ENCODE measurements around the gene KMT2E. TPM values are rescaled to one million over a fixed set of nuclear protein-coding genes. Genes with fewer than 3 reads are reported as not detected.

Gene KMT2E
- total RNA-seq, 1 donor from 2014 or later, result 62.5 TPM

GRCh38 chr7:105024734-105025133 is 10.7 kb downstream of the KMT2E start:
- Mint-ChIP-seq H3K36me3 (ENCODE audit: low read depth, unreplicated experiment) (no peaks in the 10 kb centered on the region), H3K4me1 (ENCODE audit: low read depth, unreplicated experiment) (peaks cover 45% of the 10 kb centered on the region), H3K27ac (ENCODE audit: unreplicated experiment) (peak overlapping the region; percentile 30), H3K27me3 (ENCODE audit: low read depth, unreplicated experiment) (no peaks in the 10 kb centered on the region), H3K4me3 (ENCODE audit: unreplicated experiment) (no peak overlapping the region), H3K9me3 (ENCODE audit: unreplicated experiment) (no peaks in the 10 kb centered on the region)
- Histone ChIP-seq H3K9me3 (ENCODE audit: insufficient read depth, low read depth, low read length) (no peaks in the 10 kb centered on the region), H3K4me2 (ENCODE audit: low read length) (peak overlapping the region; percentile 2), H3K27ac (ENCODE audit: low read depth, low read length) (no peak overlapping the region), H3K36me3 (ENCODE audit: insufficient read depth, low read length) (no peaks in the 10 kb centered on the region), H3K79me2 (ENCODE audit: insufficient read depth, low read length) (peaks cover 99% of the 10 kb centered on the region), H3K4me3 (ENCODE audit: insufficient read depth, low read depth, low read length) (no peak overlapping the region), H3K4me1 (ENCODE audit: insufficient read depth, low read length) (peaks cover 11% of the 10 kb centered on the region), H2AFZ (ENCODE audit: low read depth, low read length) (no peak overlapping the region), H3K9ac (ENCODE audit: low read length) (no peak overlapping the region), H3K27me3 (ENCODE audit: insufficient read depth, low read length) (no peaks in the 10 kb centered on the region), H4K20me1 (ENCODE audit: insufficient read depth, low read length) (peaks cover 94% of the 10 kb centered on the region)
- DNase-seq (ENCODE audit: low read depth), result peak; percentile 78
- peak; percentile 37 for FAIRE-seq
- TF ChIP-seq EZH2 (IDR thresholded peaks at IDR 0.05; ENCODE audit: insufficient read depth, low read length) (no peak), CTCF (IDR thresholded peaks at IDR 0.05; ENCODE audit: insufficient read depth, low read depth, low read length) (no peak)

- Mint-ChIP-seq H3K4me1 (ENCODE audit: low read depth, unreplicated experiment) (peaks cover 42% of the 10 kb centered on the region), H3K27me3 (ENCODE audit: low read depth, unreplicated experiment) (no peaks in the 10 kb centered on the region), H3K36me3 (ENCODE audit: low read depth, unreplicated experiment) (no peaks in the 10 kb centered on the region), H3K27ac (ENCODE audit: unreplicated experiment) (no peak overlapping the region), H3K4me3 (ENCODE audit: unreplicated experiment) (no peak overlapping the region), H3K9me3 (ENCODE audit: unreplicated experiment) (no peaks in the 10 kb centered on the region)
- H3K79me2 ChIP-seq (ENCODE audit: insufficient read depth, low read length), result peaks cover 99% of the 10 kb centered on the region
- FAIRE-seq (no peak), DNase-seq (ENCODE audit: low read depth) (no peak)
- H3K9me3 ChIP-seq (ENCODE audit: insufficient read depth, low read depth, low read length), result no peaks in the 10 kb centered on the region
- no peaks in the 10 kb centered on the region for H3K27me3 ChIP-seq (ENCODE audit: insufficient read depth, low read length)
- no peak overlapping the region for H3K27ac ChIP-seq (ENCODE audit: low read depth, low read length)
- no peak overlapping the region for H2AFZ ChIP-seq (ENCODE audit: low read depth, low read length)
- H3K36me3 ChIP-seq (ENCODE audit: insufficient read depth, low read length), result no peaks in the 10 kb centered on the region
- TF ChIP-seq CTCF (IDR thresholded peaks at IDR 0.05; ENCODE audit: insufficient read depth, low read depth, low read length) (no peak), EZH2 (IDR thresholded peaks at IDR 0.05; ENCODE audit: insufficient read depth, low read length) (no peak)
- H4K20me1 ChIP-seq (ENCODE audit: insufficient read depth, low read length), result peaks cover 94% of the 10 kb centered on the region
- H3K4me3 ChIP-seq (ENCODE audit: insufficient read depth, low read depth, low read length), result no peak overlapping the region
- H3K4me2 ChIP-seq (ENCODE audit: low read length), result no peak overlapping the region
- H3K9ac ChIP-seq (ENCODE audit: low read length), result no peak overlapping the region
- H3K4me1 ChIP-seq (ENCODE audit: insufficient read depth, low read length), result peaks cover 11% of the 10 kb centered on the region
Measured at GRCh38 chr7:105026750-105027149, 12.7 kb downstream of the KMT2E start.

GRCh38 chr7:105027176-105027853 is 13.3 kb downstream of the KMT2E start:
- peaks cover 40% of the 10 kb centered on the region for H3K4me1 Mint-ChIP-seq (ENCODE audit: low read depth, unreplicated experiment)
- Histone ChIP-seq H3K4me1 (ENCODE audit: insufficient read depth, low read length) (peaks cover 11% of the 10 kb centered on the region), H2AFZ (ENCODE audit: low read depth, low read length) (no peak overlapping the region), H3K4me2 (ENCODE audit: low read length) (no peak overlapping the region), H3K27me3 (ENCODE audit: insufficient read depth, low read length) (no peaks in the 10 kb centered on the region), H4K20me1 (ENCODE audit: insufficient read depth, low read length) (peaks cover 93% of the 10 kb centered on the region), H3K9ac (ENCODE audit: low read length) (no peak overlapping the region), H3K79me2 (ENCODE audit: insufficient read depth, low read length) (peaks cover 99% of the 10 kb centered on the region), H3K36me3 (ENCODE audit: insufficient read depth, low read length) (no peaks in the 10 kb centered on the region), H3K27ac (ENCODE audit: low read depth, low read length) (no peak overlapping the region), H3K4me3 (ENCODE audit: insufficient read depth, low read depth, low read length) (no peak overlapping the region), H3K9me3 (ENCODE audit: insufficient read depth, low read depth, low read length) (no peaks in the 10 kb centered on the region)
- no peak overlapping the region for H3K4me3 Mint-ChIP-seq (ENCODE audit: unreplicated experiment)
- TF ChIP-seq EZH2 (IDR thresholded peaks at IDR 0.05; ENCODE audit: insufficient read depth, low read length), result no peak
- TF ChIP-seq CTCF (IDR thresholded peaks at IDR 0.05; ENCODE audit: insufficient read depth, low read depth, low read length), result no peak
- no peaks in the 10 kb centered on the region for H3K9me3 Mint-ChIP-seq (ENCODE audit: unreplicated experiment)
- no peak overlapping the region for H3K27ac Mint-ChIP-seq (ENCODE audit: unreplicated experiment)
- DNase-seq (ENCODE audit: low read depth), result no peak
- no peaks in the 10 kb centered on the region for H3K27me3 Mint-ChIP-seq (ENCODE audit: low read depth, unreplicated experiment)
- FAIRE-seq, result no peak
- no peaks in the 10 kb centered on the region for H3K36me3 Mint-ChIP-seq (ENCODE audit: low read depth, unreplicated experiment)
